C4-2B (cell line): ENCODE measurements around the gene TRIM40.

ENCODE experiments used
- H3K27ac ChIP-seq: fragments of 450-650 bp; 2 replicates; pipeline ENCODE4 v1.5.1; 2017
- CTCF ChIP-seq: fragments of 450-650 bp; conservative IDR thresholded peaks from 2 replicates; pipeline ENCODE4 v1.5.1; 2017; ENCODE audit warnings: mild to moderate bottlenecking
- ZFX ChIP-seq: fragments of 450-650 bp; IDR thresholded peaks from 2 replicates; pipeline ENCODE4 v1.6.1; 2017

The TRIM40 gene

GRCh38 chr6:30135757-30136156 is at the start of gene TRIM40:
Gene TRIM40, plus strand, starts transcription at chr6:30136140. Its CDS starts 897 bp downstream, at chr6:30137037.
- TF ChIP-seq CTCF (no peak), ZFX (no peak)
- no peak within 1 kb of the TSS for H3K27ac ChIP-seq

GRCh38 chr6:30087876-30088275 is 48.1 kb upstream of the TRIM40 start:
- TF ChIP-seq ZFX (no peak), CTCF (no peak)

GRCh38 chr6:30091577-30092381 is 44.2 kb upstream of the TRIM40 start:
- no peak overlapping the region for H3K27ac ChIP-seq
- no peak for TF ChIP-seq CTCF
- no peak for TF ChIP-seq ZFX

More at GRCh38 chr6:30087876-30088275, 48.1 kb upstream of the TRIM40 start:
- no peak overlapping the region for H3K27ac ChIP-seq

GRCh38 chr6:30092852-30093543 is 42.9 kb upstream of the TRIM40 start:
- TF ChIP-seq CTCF: no peak
- no peak for TF ChIP-seq ZFX
- no peak overlapping the region for H3K27ac ChIP-seq

GRCh38 chr6:30093951-30094661 is 41.8 kb upstream of the TRIM40 start:
- TF ChIP-seq CTCF (no peak), ZFX (no peak)
- H3K27ac ChIP-seq: no peak overlapping the region

- H3K27ac ChIP-seq: no peak overlapping the region
- no peak for TF ChIP-seq ZFX
- no peak for TF ChIP-seq CTCF
Measured at GRCh38 chr6:30096829-30097228, 39.1 kb upstream of the TRIM40 start.
